Cardiac muscle cell (in vitro differentiated cells and primary cell): ENCODE results near the gene GTF3C5. TPM values are rescaled to one million over a fixed set of nuclear protein-coding genes. Genes with fewer than 3 reads are reported as not detected.

ENCODE experiments used
- DNase-seq, 2 donors: peaks; one replicate each; pipeline versions ENCODE4 v3.0.0 to v3.0.0-alpha.2; 2010 to 2017; ENCODE audit warnings: low read depth in 1 of 2, low spot score in 1 of 2
- H3K27ac ChIP-seq: fragments of 200-600 bp; sonication (generic); 2 replicates; pipeline ENCODE4 v1.5.1; 2016
- H3K27me3 ChIP-seq: fragments of 200-600 bp; sonication (generic); 2 replicates; pipeline ENCODE4 v1.6.0; 2016; ENCODE audit warnings: control low read depth
- H3K36me3 ChIP-seq: fragments of 200-600 bp; sonication (generic); 2 replicates; pipeline ENCODE4 v1.5.1; 2016; ENCODE audit warnings: control low read depth
- H3K4me1 ChIP-seq: fragments of 200-600 bp; sonication (generic); 2 replicates; pipeline ENCODE4 v1.8.1; 2017; ENCODE audit warnings: low read depth, mild to moderate bottlenecking, mixed run types
- H3K4me3 ChIP-seq: fragments of 200-600 bp; sonication (generic); 2 replicates; pipeline ENCODE4 v1.5.1; 2016; ENCODE audit warnings: mild to moderate bottlenecking
- H3K9me3 ChIP-seq: fragments of 200-600 bp; sonication (generic); 2 replicates; pipeline ENCODE4 v1.5.1; 2017; ENCODE audit warnings: low read depth, mild to moderate bottlenecking, control low read depth
- polyA plus RNA-seq: library from polyadenylated mRNA; unstranded; fragments of >200 nt; fragmentation: Nextera tagmentation; extraction: Ambion mirVana; gene quantifications from 2 replicates; pipeline ENCODE4 v1.2.1, GENCODE V29; 2016
- total RNA-seq: library from RNA; depleted of rRNA; stranded (reverse); fragments of >200 nt; gene quantifications from 2 replicates; pipeline ENCODE4 v1.2.3, GENCODE V29; 2016
- TF ChIP-seq, protein P1 (sequence below): IDR thresholded peaks from 2 replicates; pipeline ENCODE4 v1.5.1; 2012; ENCODE audit warnings: low read depth, mild to moderate bottlenecking, low read length

Gene GTF3C5
- total and polyA plus RNA-seq, 2 experiments from 2014 or later, result 84.0 to 99.5 TPM

GRCh38 chr9:132998831-132999635 lies 31.8 kb upstream of the GTF3C5 start:
- no peak overlapping the region for H3K27ac ChIP-seq
- peaks cover 13% of the 10 kb centered on the region for H3K4me1 ChIP-seq
- no peaks in the 10 kb centered on the region for H3K27me3 ChIP-seq
- no peaks in the 10 kb centered on the region for H3K36me3 ChIP-seq
- TF ChIP-seq, protein P1, sequence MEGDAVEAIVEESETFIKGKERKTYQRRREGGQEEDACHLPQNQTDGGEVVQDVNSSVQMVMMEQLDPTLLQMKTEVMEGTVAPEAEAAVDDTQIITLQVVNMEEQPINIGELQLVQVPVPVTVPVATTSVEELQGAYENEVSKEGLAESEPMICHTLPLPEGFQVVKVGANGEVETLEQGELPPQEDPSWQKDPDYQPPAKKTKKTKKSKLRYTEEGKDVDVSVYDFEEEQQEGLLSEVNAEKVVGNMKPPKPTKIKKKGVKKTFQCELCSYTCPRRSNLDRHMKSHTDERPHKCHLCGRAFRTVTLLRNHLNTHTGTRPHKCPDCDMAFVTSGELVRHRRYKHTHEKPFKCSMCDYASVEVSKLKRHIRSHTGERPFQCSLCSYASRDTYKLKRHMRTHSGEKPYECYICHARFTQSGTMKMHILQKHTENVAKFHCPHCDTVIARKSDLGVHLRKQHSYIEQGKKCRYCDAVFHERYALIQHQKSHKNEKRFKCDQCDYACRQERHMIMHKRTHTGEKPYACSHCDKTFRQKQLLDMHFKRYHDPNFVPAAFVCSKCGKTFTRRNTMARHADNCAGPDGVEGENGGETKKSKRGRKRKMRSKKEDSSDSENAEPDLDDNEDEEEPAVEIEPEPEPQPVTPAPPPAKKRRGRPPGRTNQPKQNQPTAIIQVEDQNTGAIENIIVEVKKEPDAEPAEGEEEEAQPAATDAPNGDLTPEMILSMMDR, result no peak
- no peaks in the 10 kb centered on the region for H3K9me3 ChIP-seq
- no peak overlapping the region for H3K4me3 ChIP-seq
- no peak for DNase-seq

DNA sequence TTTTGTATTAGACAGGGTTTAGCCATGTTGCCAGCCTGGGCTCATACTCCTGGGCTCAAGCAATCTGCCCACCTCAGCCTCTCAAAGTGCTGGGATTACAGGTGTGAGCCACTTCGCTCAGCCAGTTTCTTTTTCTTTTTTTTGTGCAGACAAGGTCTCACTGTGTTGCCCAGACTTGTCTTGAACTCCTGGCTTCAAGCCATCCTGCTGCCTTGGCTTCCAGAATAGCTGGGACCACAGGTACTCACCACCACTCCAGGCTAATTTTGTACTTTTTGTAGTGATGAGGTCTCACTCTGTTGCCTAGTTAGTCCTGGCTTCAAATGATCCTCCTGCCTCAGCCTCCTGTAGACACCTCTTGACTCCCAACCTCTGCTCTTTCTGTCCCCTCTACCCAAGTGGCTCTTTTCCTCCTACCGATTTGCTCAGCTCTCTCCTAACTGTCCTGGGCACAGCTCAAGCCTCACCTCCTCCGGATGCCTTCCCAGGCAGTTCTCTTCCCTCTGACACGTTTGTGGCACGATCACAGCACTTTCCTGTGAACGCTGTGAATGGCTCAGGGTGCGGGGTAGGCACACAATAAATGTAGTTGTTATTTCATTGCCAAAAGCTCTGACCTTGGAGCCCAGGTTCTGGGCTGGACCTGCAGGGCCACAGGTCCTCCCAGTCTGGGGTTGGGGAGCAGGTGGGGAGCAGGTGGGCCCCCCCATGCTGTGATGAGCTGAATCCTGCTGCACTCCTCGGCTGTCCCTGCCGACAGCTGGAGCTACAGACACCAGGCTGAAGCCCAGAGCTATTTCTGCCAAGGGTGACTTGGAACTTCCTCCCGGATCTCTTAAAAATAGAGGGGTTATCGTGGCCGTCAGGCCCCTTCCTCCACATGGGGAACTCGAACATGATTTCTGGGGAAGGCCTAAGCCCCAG lies 28.4 kb upstream of the GTF3C5 start:
- Histone ChIP-seq H3K4me1 (peaks cover 21% of the 10 kb centered on the region), H3K9me3 (no peaks in the 10 kb centered on the region), H3K36me3 (no peaks in the 10 kb centered on the region), H3K27me3 (no peaks in the 10 kb centered on the region), H3K27ac (no peak overlapping the region), H3K4me3 (no peak overlapping the region)
- no peak for DNase-seq
- TF ChIP-seq, protein P1, result no peak

DNA sequence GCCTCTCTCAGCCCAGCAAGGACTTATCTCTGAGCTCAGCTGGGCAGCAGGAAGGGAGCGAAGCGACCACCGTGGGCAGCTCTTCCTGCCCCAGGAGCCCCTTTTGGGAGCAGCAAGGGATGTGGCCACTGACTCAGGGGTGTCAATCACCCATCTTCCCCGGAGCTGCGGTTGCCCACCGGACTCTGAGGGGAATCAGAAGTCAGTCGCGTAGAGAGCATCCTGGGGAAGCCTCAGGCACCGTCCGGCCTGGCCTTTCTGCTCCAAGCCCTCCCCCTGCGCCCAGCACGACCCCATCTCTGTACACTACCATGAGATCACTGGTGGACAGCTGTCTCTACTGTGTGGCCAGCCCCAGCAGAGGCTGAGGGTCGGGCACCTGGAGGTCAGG lies 27.7 kb upstream of the GTF3C5 start:
- DNase-seq, result no peak
- no peak overlapping the region for H3K27ac ChIP-seq
- H3K36me3 ChIP-seq, result no peaks in the 10 kb centered on the region
- no peaks in the 10 kb centered on the region for H3K27me3 ChIP-seq
- H3K4me1 ChIP-seq, result peaks cover 21% of the 10 kb centered on the region
- no peaks in the 10 kb centered on the region for H3K9me3 ChIP-seq
- TF ChIP-seq, protein P1, result no peak
- no peak overlapping the region for H3K4me3 ChIP-seq

DNA sequence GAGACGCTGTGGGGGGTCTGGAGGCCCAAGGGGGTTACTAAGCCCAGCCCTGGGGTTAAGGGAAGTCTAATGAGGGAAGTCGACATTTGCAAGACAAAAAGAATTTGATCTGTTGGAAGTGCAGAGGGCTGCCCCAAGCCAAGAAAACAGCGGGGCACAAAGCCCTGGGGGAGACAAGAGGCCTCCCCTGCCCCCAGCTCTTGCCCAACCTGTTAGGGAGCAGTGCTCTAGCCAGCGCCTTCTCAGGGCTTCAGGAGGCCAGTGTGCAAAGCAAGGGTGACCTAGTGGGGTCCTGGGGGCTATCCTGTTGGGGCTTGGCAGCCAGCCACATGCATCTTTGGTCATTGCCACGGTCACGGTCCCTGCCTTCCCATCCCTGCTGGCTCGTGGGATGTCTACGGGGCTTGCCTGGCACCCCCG lies 27.1 kb upstream of the GTF3C5 start:
- H3K4me1 ChIP-seq, result peaks cover 21% of the 10 kb centered on the region
- H3K27me3 ChIP-seq, result peaks cover under 1% of the 10 kb centered on the region
- DNase-seq, result no peak
- TF ChIP-seq, protein P1, result no peak
- peak overlapping the region; percentile 85 for H3K27ac ChIP-seq
- no peaks in the 10 kb centered on the region for H3K9me3 ChIP-seq
- no peak overlapping the region for H3K4me3 ChIP-seq
- no peaks in the 10 kb centered on the region for H3K36me3 ChIP-seq

- DNase-seq, result peak in 1 of 2 donors; percentile 21
- H3K4me1 ChIP-seq, result peaks cover 21% of the 10 kb centered on the region
- TF ChIP-seq, protein P1, result no peak
- peak overlapping the region; percentile 85 for H3K27ac ChIP-seq
- no peaks in the 10 kb centered on the region for H3K36me3 ChIP-seq
- H3K9me3 ChIP-seq, result no peaks in the 10 kb centered on the region
- no peak overlapping the region for H3K4me3 ChIP-seq
- H3K27me3 ChIP-seq, result peaks cover 5% of the 10 kb centered on the region
Observed at GRCh38 chr9:133004091-133004998, 26.5 kb upstream of the GTF3C5 start.
